HepG2 (cell line): ENCODE results near the gene RABGGTA. TPM values are rescaled to one million over a fixed set of nuclear protein-coding genes. Genes with fewer than 3 reads are reported as not detected.

ENCODE experiments used
- ARHGAP35 ChIP-seq: sonication (generic); formaldehyde crosslinking; IDR thresholded peaks from 2 replicates; pipeline ENCODE4 v1.9.0; 2022; ENCODE audit warnings: mild to moderate bottlenecking, inconsistent platforms, moderate library complexity, missing genetic modification reagents, borderline replicate concordance
- ARNT2 ChIP-seq: sonication (generic); formaldehyde crosslinking; IDR thresholded peaks from 2 replicates; pipeline ENCODE4 v1.8.0; 2022; ENCODE audit warnings: mild to moderate bottlenecking, low read depth, missing genetic modification reagents, moderate library complexity
- FOXO1 ChIP-seq: sonication (generic); formaldehyde crosslinking; IDR thresholded peaks from 2 replicates; pipeline ENCODE4 v1.4.0; 2020; ENCODE audit warnings: missing genetic modification reagents
- GABPB1 ChIP-seq: IDR thresholded peaks from 2 replicates; pipeline ENCODE4 v1.6.1; 2016; ENCODE audit warnings: mild to moderate bottlenecking, missing genetic modification reagents, moderate library complexity, missing compliant biosample characterization
- HMGXB4 ChIP-seq, 2 experiments: sonication (generic) in 1 of 2; formaldehyde crosslinking in 1 of 2; IDR thresholded peaks; 2 replicates each; pipeline versions ENCODE4 v1.4.0 to v1.6.1; 2018 to 2020; ENCODE audit warnings: missing genetic modification reagents in 2 of 2, borderline replicate concordance in 1 of 2, low read depth in 1 of 2, mild to moderate bottlenecking in 1 of 2, missing biosample characterization in 1 of 2
- KLF13 ChIP-seq: sonication (generic); formaldehyde crosslinking; IDR thresholded peaks from 2 replicates; pipeline ENCODE4 v1.4.0; 2020; ENCODE audit warnings: mild to moderate bottlenecking, missing genetic modification reagents
- RBFOX2 ChIP-seq: fragments of 200-400 bp; formaldehyde crosslinking; IDR thresholded peaks from 2 replicates; pipeline ENCODE4 v1.6.1; 2017; ENCODE audit warnings: low read depth, mild to moderate bottlenecking, low read length
- SMYD3 ChIP-seq: sonication (generic); formaldehyde crosslinking; IDR thresholded peaks from 2 replicates; pipeline ENCODE4 v1.8.1; 2023; ENCODE audit warnings: mild to moderate bottlenecking, missing genetic modification reagents
- ZBTB7B ChIP-seq: sonication (generic); formaldehyde crosslinking; IDR thresholded peaks from 2 replicates; pipeline ENCODE4 v1.4.0; 2020; ENCODE audit warnings: missing genetic modification reagents
- ZNF343 ChIP-seq: sonication (generic); formaldehyde crosslinking; IDR thresholded peaks from 2 replicates; pipeline ENCODE4 v1.4.0; 2020; ENCODE audit warnings: mild to moderate bottlenecking, missing genetic modification reagents
- ZNF431 ChIP-seq: sonication (generic); formaldehyde crosslinking; IDR thresholded peaks from 2 replicates; pipeline ENCODE4 v1.9.0; 2022; ENCODE audit warnings: missing genetic modification reagents, low read depth, mild to moderate bottlenecking, borderline replicate concordance
- ZNF512B ChIP-seq: sonication (generic); formaldehyde crosslinking; IDR thresholded peaks from 2 replicates; pipeline ENCODE4 v1.5.1; 2020; ENCODE audit warnings: missing genetic modification reagents, mild to moderate bottlenecking, borderline replicate concordance
- ZNF709 ChIP-seq: sonication (generic); formaldehyde crosslinking; IDR thresholded peaks from 2 replicates; pipeline ENCODE4 v1.5.0; 2020; ENCODE audit warnings: mild to moderate bottlenecking, missing genetic modification reagents
- ZNF83 ChIP-seq: sonication (generic); formaldehyde crosslinking; IDR thresholded peaks from 2 replicates; pipeline ENCODE4 v1.4.0; 2020; ENCODE audit warnings: missing genetic modification reagents, mild to moderate bottlenecking, borderline replicate concordance
- polyA plus RNA-seq, 8 experiments: library from polyadenylated mRNA; depleted of rRNA in 3 of 8; stranded (reverse) in 7 of 8; unstranded in 1 of 8; fragments of >200 nt; fragmentation: Illumina TruSeq in 4 of 8; extraction: Trizol in 4 of 8; gene quantifications; 2 replicates each; pipeline versions ENCODE4 v1.2.1 to v1.2.3, GENCODE V29; 2011 to 2016; ENCODE audit warnings: low read depth in 4 of 8, missing spikeins in 1 of 8, mixed read lengths in 1 of 8; ENCODE audit not compliant: insufficient read depth in 1 of 8
- total RNA-seq, 5 experiments: library from RNA; depleted of rRNA; stranded (reverse); fragments of >200 nt; fragmentation: Illumina TruSeq; extraction: Trizol; gene quantifications; 2 replicates each; pipeline ENCODE4 v1.2.3, GENCODE V29; 2016; ENCODE audit warnings: low read depth in 1 of 5
- TF ChIP-seq, protein P1 (sequence below): sonication (generic); formaldehyde crosslinking; IDR thresholded peaks from 2 replicates; pipeline ENCODE4 v1.4.0; 2020; ENCODE audit warnings: missing genetic modification reagents, mild to moderate bottlenecking, borderline replicate concordance
- TF ChIP-seq, protein P2 (sequence below), 2 experiments: sonication (generic) in 1 of 2; formaldehyde crosslinking in 1 of 2; IDR thresholded peaks; 2 replicates each; pipeline versions ENCODE4 v1.5.1 to v1.6.1; 2011 to 2020; ENCODE audit warnings: borderline replicate concordance in 1 of 2, low read depth in 1 of 2, low read length in 1 of 2, mild to moderate bottlenecking in 1 of 2, missing genetic modification reagents in 1 of 2, moderate library complexity in 1 of 2

RABGGTA gene
- total and polyA plus RNA-seq, 2 of the 13 experiments (the other 11 are each of a cell fraction or from before 2014, with no cell fraction given) = 57.9 to 90.8 TPM

DNA sequence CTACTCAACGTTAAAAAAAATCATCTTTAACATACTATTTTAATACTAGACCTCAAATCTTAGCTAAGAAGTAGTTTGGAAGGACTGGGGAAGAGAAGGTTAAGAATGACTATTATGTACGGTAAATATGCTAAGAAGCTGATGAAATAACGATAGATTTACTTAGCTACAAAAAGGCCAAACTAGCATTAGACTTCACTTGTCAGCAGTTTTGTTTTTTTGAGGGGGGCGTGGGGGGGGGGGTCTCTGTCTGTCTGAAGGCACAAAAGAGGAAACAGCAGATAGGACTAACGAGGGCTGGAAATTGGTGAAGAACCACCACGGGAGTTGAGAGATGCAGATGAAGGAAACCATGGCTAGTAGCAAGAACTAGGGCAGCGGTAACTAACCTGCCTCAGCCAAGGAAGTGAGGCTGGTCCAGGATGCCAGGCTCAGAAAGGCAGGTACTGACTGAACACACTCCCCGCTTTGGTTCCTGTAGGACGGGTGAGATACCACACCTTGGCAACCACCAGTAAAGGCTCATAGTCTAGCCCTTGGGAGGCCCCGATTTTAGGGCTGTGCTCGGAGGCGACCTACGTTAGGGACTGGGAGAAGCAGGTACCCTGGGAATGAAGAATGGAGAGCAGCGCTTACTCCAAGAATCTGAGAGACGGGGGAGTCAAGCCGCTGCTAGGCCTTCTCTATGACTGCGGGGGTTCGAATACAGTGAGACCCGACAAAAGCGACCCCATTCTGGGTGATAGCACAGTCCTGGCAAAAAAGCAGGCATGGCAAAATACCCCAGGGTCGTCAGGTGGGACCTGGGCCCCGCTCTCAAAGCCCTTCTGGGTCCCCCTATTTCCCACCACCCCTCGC, 39.9 kb downstream of the RABGGTA start (continued):
- TF ChIP-seq ZNF512B (CRISPR knock-in tag) (peak; percentile 16; the same call in 1 of the 2 replicates), ARNT2 (CRISPR knock-in tag) (peak; percentile 18; the same call in 1 of the 2 replicates), GABPB1 (CRISPR knock-in tag) (no peak), ZNF343 (CRISPR knock-in tag) (no peak), FOXO1 (CRISPR knock-in tag) (no peak; the same call in 1 of the 2 replicates), RBFOX2 (peak; percentile 62), HMGXB4 (CRISPR knock-in tag; IDR thresholded peaks at IDR 0.05; ENCODE audit: borderline replicate concordance in 1 of 2, low read depth in 1 of 2) (peak in 1 of 2 experiments; percentile 0; a peak in 1 of 4 replicates), ZBTB7B (peak; percentile 52; the same call in 1 of the 2 replicates), ZNF83 (CRISPR knock-in tag) (0 out of 2 replicates have a peak, but pooled peaks have one; percentile 34), SMYD3 (peak; percentile 30; the same call in 1 of the 2 replicates), ZNF709 (peak; percentile 49; the same call in 1 of the 2 replicates), KLF13 (peak; percentile 65; the same call in 1 of the 2 replicates), ARHGAP35 (CRISPR knock-in tag) (0 out of 2 replicates have a peak, but pooled peaks have one; percentile 66), ZNF431 (CRISPR knock-in tag) (peak; percentile 82; the same call in 1 of the 2 replicates)
- TF ChIP-seq, protein P1, sequence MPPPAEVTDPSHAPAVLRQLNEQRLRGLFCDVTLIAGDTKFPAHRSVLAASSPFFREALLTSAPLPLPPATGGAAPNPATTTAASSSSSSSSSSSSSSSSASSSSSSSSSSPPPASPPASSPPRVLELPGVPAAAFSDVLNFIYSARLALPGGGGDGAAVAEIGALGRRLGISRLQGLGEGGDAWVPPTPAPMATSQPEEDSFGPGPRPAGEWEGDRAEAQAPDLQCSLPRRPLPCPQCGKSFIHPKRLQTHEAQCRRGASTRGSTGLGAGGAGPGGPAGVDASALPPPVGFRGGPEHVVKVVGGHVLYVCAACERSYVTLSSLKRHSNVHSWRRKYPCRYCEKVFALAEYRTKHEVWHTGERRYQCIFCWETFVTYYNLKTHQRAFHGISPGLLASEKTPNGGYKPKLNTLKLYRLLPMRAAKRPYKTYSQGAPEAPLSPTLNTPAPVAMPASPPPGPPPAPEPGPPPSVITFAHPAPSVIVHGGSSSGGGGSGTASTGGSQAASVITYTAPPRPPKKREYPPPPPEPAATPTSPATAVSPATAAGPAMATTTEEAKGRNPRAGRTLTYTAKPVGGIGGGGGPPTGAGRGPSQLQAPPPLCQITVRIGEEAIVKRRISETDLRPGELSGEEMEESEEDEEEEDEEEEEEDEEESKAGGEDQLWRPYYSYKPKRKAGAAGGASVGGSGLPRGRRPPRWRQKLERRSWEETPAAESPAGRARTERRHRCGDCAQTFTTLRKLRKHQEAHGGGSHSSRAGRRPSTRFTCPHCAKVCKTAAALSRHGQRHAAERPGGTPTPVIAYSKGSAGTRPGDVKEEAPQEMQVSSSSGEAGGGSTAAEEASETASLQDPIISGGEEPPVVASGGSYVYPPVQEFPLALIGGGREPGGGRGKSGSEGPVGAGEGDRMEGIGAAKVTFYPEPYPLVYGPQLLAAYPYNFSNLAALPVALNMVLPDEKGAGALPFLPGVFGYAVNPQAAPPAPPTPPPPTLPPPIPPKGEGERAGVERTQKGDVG (CRISPR knock-in tag) = no peak
- TF ChIP-seq, protein P2, sequence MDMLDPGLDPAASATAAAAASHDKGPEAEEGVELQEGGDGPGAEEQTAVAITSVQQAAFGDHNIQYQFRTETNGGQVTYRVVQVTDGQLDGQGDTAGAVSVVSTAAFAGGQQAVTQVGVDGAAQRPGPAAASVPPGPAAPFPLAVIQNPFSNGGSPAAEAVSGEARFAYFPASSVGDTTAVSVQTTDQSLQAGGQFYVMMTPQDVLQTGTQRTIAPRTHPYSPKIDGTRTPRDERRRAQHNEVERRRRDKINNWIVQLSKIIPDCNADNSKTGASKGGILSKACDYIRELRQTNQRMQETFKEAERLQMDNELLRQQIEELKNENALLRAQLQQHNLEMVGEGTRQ (IDR thresholded peaks at IDR 0.05; ENCODE audit: low read depth, low read length) = no peak
- TF ChIP-seq, protein P2 (CRISPR knock-in tag; IDR thresholded peaks at IDR 0.05; ENCODE audit: borderline replicate concordance) = no peak
